ENCODE data around the gene HPSE2.

Gene HPSE2

GRCh38 chr10:98687685-98688084, 548.0 kb downstream of the HPSE2 start:
- Histone ChIP-seq H3K36me3 (ENCODE audit: control insufficient read depth, insufficient read depth, low read length) (no peaks in the 10 kb centered on the region), H3K9me3 (ENCODE audit: control insufficient read depth, insufficient read depth, low read length) (0 out of 2 replicates have a peak, but pooled peaks cover 9% of the 10 kb centered on the region), H3K27me3 (ENCODE audit: control insufficient read depth, insufficient read depth, low read length) (no peaks in the 10 kb centered on the region), H3K27ac (ENCODE audit: low read depth, low read length) (no peak overlapping the region), H3K9ac (ENCODE audit: low read depth, low read length) (no peak overlapping the region), H3K4me3 (ENCODE audit: low read depth, low read length) (no peak overlapping the region), H3K4me1 (ENCODE audit: control insufficient read depth, insufficient read depth, low read length) (no peaks in the 10 kb centered on the region)

GRCh38 chr10:98684019-98684899, 551.4 kb downstream of the HPSE2 start:
- no peak overlapping the region for H3K4me3 ChIP-seq (ENCODE audit: low read depth, low read length)
- no peaks in the 10 kb centered on the region for H3K4me1 ChIP-seq (ENCODE audit: control insufficient read depth, insufficient read depth, low read length)
- H3K27me3 ChIP-seq (ENCODE audit: control insufficient read depth, insufficient read depth, low read length): no peaks in the 10 kb centered on the region
- H3K27ac ChIP-seq (ENCODE audit: low read depth, low read length): no peak overlapping the region
- H3K9ac ChIP-seq (ENCODE audit: low read depth, low read length): no peak overlapping the region
- no peaks in the 10 kb centered on the region for H3K36me3 ChIP-seq (ENCODE audit: control insufficient read depth, insufficient read depth, low read length)
- H3K9me3 ChIP-seq (ENCODE audit: control insufficient read depth, insufficient read depth, low read length): 0 out of 2 replicates have a peak, but pooled peaks cover 9% of the 10 kb centered on the region

- Histone ChIP-seq H3K4me1 (ENCODE audit: control insufficient read depth, insufficient read depth, low read length) (peaks cover 12% of the 10 kb centered on the region), H3K4me3 (ENCODE audit: low read depth, low read length) (no peak overlapping the region), H3K9me3 (ENCODE audit: control insufficient read depth, insufficient read depth, low read length) (no peaks in the 10 kb centered on the region)
Measured at GRCh38 chr10:98676895-98677294, 558.8 kb downstream of the HPSE2 start.

GRCh38 chr10:98675902-98676301, 559.8 kb downstream of the HPSE2 start:
- Histone ChIP-seq H3K36me3 (ENCODE audit: control insufficient read depth, insufficient read depth, low read length) (no peaks in the 10 kb centered on the region), H3K9me3 (ENCODE audit: control insufficient read depth, insufficient read depth, low read length) (no peaks in the 10 kb centered on the region), H3K27me3 (ENCODE audit: control insufficient read depth, insufficient read depth, low read length) (no peaks in the 10 kb centered on the region), H3K4me3 (ENCODE audit: low read depth, low read length) (no peak overlapping the region), H3K9ac (ENCODE audit: low read depth, low read length) (no peak overlapping the region), H3K27ac (ENCODE audit: low read depth, low read length) (no peak overlapping the region), H3K4me1 (ENCODE audit: control insufficient read depth, insufficient read depth, low read length) (peaks cover 22% of the 10 kb centered on the region)

More at GRCh38 chr10:98676895-98677294, 558.8 kb downstream of the HPSE2 start:
- no peak overlapping the region for H3K9ac ChIP-seq (ENCODE audit: low read depth, low read length)
- no peak overlapping the region for H3K27ac ChIP-seq (ENCODE audit: low read depth, low read length)
- H3K36me3 ChIP-seq (ENCODE audit: control insufficient read depth, insufficient read depth, low read length): no peaks in the 10 kb centered on the region
- no peaks in the 10 kb centered on the region for H3K27me3 ChIP-seq (ENCODE audit: control insufficient read depth, insufficient read depth, low read length)

- Histone ChIP-seq H3K9me3 (ENCODE audit: control insufficient read depth, insufficient read depth, low read length) (no peaks in the 10 kb centered on the region), H3K9ac (ENCODE audit: low read depth, low read length) (no peak overlapping the region), H3K4me1 (ENCODE audit: control insufficient read depth, insufficient read depth, low read length) (peaks cover 18% of the 10 kb centered on the region), H3K27me3 (ENCODE audit: control insufficient read depth, insufficient read depth, low read length) (no peaks in the 10 kb centered on the region), H3K36me3 (ENCODE audit: control insufficient read depth, insufficient read depth, low read length) (no peaks in the 10 kb centered on the region), H3K4me3 (ENCODE audit: low read depth, low read length) (no peak overlapping the region), H3K27ac (ENCODE audit: low read depth, low read length) (no peak overlapping the region)
Measured at GRCh38 chr10:98673171-98673782, 562.4 kb downstream of the HPSE2 start.

GRCh38 chr10:98667081-98667480, 568.6 kb downstream of the HPSE2 start:
- no peak overlapping the region for H3K27ac ChIP-seq (ENCODE audit: low read depth, low read length)
- H3K9me3 ChIP-seq (ENCODE audit: control insufficient read depth, insufficient read depth, low read length): peaks cover 14% of the 10 kb centered on the region
- H3K36me3 ChIP-seq (ENCODE audit: control insufficient read depth, insufficient read depth, low read length): no peaks in the 10 kb centered on the region
- H3K9ac ChIP-seq (ENCODE audit: low read depth, low read length): no peak overlapping the region
- no peak overlapping the region for H3K4me3 ChIP-seq (ENCODE audit: low read depth, low read length)
- H3K27me3 ChIP-seq (ENCODE audit: control insufficient read depth, insufficient read depth, low read length): no peaks in the 10 kb centered on the region
- peaks cover 13% of the 10 kb centered on the region for H3K4me1 ChIP-seq (ENCODE audit: control insufficient read depth, insufficient read depth, low read length)

GRCh38 chr10:98666276-98666675, 569.4 kb downstream of the HPSE2 start:
- Histone ChIP-seq H3K4me1 (ENCODE audit: control insufficient read depth, insufficient read depth, low read length) (peaks cover 5% of the 10 kb centered on the region), H3K4me3 (ENCODE audit: low read depth, low read length) (no peak overlapping the region), H3K36me3 (ENCODE audit: control insufficient read depth, insufficient read depth, low read length) (no peaks in the 10 kb centered on the region), H3K27me3 (ENCODE audit: control insufficient read depth, insufficient read depth, low read length) (no peaks in the 10 kb centered on the region), H3K9me3 (ENCODE audit: control insufficient read depth, insufficient read depth, low read length) (peaks cover 14% of the 10 kb centered on the region), H3K9ac (ENCODE audit: low read depth, low read length) (no peak overlapping the region), H3K27ac (ENCODE audit: low read depth, low read length) (no peak overlapping the region)

- no peak overlapping the region for H3K4me3 ChIP-seq (ENCODE audit: low read depth, low read length)
- no peak overlapping the region for H3K27ac ChIP-seq (ENCODE audit: low read depth, low read length)
- H3K4me1 ChIP-seq (ENCODE audit: control insufficient read depth, insufficient read depth, low read length): no peaks in the 10 kb centered on the region
- no peak overlapping the region for H3K9ac ChIP-seq (ENCODE audit: low read depth, low read length)
- no peaks in the 10 kb centered on the region for H3K36me3 ChIP-seq (ENCODE audit: control insufficient read depth, insufficient read depth, low read length)
- H3K27me3 ChIP-seq (ENCODE audit: control insufficient read depth, insufficient read depth, low read length): no peaks in the 10 kb centered on the region
- peaks cover 14% of the 10 kb centered on the region for H3K9me3 ChIP-seq (ENCODE audit: control insufficient read depth, insufficient read depth, low read length)
Measured at GRCh38 chr10:98664329-98665042, 571.2 kb downstream of the HPSE2 start.

GRCh38 chr10:98659951-98660350, 575.7 kb downstream of the HPSE2 start:
- Histone ChIP-seq H3K4me1 (ENCODE audit: control insufficient read depth, insufficient read depth, low read length) (no peaks in the 10 kb centered on the region), H3K27ac (ENCODE audit: low read depth, low read length) (no peak overlapping the region), H3K36me3 (ENCODE audit: control insufficient read depth, insufficient read depth, low read length) (no peaks in the 10 kb centered on the region), H3K27me3 (ENCODE audit: control insufficient read depth, insufficient read depth, low read length) (no peaks in the 10 kb centered on the region), H3K4me3 (ENCODE audit: low read depth, low read length) (no peak overlapping the region), H3K9me3 (ENCODE audit: control insufficient read depth, insufficient read depth, low read length) (peaks cover 4% of the 10 kb centered on the region; the same call in 1 of the 2 replicates), H3K9ac (ENCODE audit: low read depth, low read length) (no peak overlapping the region)

- Histone ChIP-seq H3K4me3 (ENCODE audit: low read depth, low read length) (no peak overlapping the region), H3K27me3 (ENCODE audit: control insufficient read depth, insufficient read depth, low read length) (no peaks in the 10 kb centered on the region), H3K9ac (ENCODE audit: low read depth, low read length) (no peak overlapping the region), H3K4me1 (ENCODE audit: control insufficient read depth, insufficient read depth, low read length) (no peaks in the 10 kb centered on the region), H3K36me3 (ENCODE audit: control insufficient read depth, insufficient read depth, low read length) (no peaks in the 10 kb centered on the region), H3K9me3 (ENCODE audit: control insufficient read depth, insufficient read depth, low read length) (no peaks in the 10 kb centered on the region), H3K27ac (ENCODE audit: low read depth, low read length) (no peak overlapping the region)
Measured at GRCh38 chr10:98655492-98655891, 580.2 kb downstream of the HPSE2 start.

GRCh38 chr10:98649170-98649569, 586.5 kb downstream of the HPSE2 start:
- Histone ChIP-seq H3K9ac (ENCODE audit: low read depth, low read length) (no peak overlapping the region), H3K4me3 (ENCODE audit: low read depth, low read length) (no peak overlapping the region), H3K27me3 (ENCODE audit: control insufficient read depth, insufficient read depth, low read length) (no peaks in the 10 kb centered on the region), H3K4me1 (ENCODE audit: control insufficient read depth, insufficient read depth, low read length) (peaks cover 20% of the 10 kb centered on the region), H3K36me3 (ENCODE audit: control insufficient read depth, insufficient read depth, low read length) (no peaks in the 10 kb centered on the region), H3K27ac (ENCODE audit: low read depth, low read length) (no peak overlapping the region), H3K9me3 (ENCODE audit: control insufficient read depth, insufficient read depth, low read length) (no peaks in the 10 kb centered on the region)
